Measurements from ENCODE around the gene ITGA7. TPM values are rescaled to one million over a fixed set of nuclear protein-coding genes. Genes with fewer than 3 reads are reported as not detected.

Gene ITGA7
- polyA plus RNA-seq, 1 donor from 2014 or later, result 13.5 TPM

GRCh38 chr12:55679691-55680090 is 28.0 kb downstream of the ITGA7 start:
- Histone ChIP-seq H3K79me2 (replicated peaks; ENCODE audit: insufficient read depth, low read length) (no peaks in the 10 kb centered on the region), H3K9me3 (ENCODE audit: low read length) (no peaks in the 10 kb centered on the region), H3K4me2 (ENCODE audit: low read length) (no peak overlapping the region), H4K20me1 (ENCODE audit: insufficient read depth) (no peaks in the 10 kb centered on the region), H3K4me3 (ENCODE audit: low read length) (no peak overlapping the region), H3K9me2 (ENCODE audit: insufficient read depth, low read length) (no peaks in the 10 kb centered on the region), H3K36me3 (ENCODE audit: insufficient read depth, low read length) (no peaks in the 10 kb centered on the region), H2AFZ (ENCODE audit: low read depth, low read length) (no peak overlapping the region), H3K27ac (ENCODE audit: low read length) (no peak overlapping the region), H3K9ac (ENCODE audit: low read length) (no peak overlapping the region), H3F3A (ENCODE audit: insufficient read depth, low read length, poor library complexity, severe bottlenecking) (no peaks in the 10 kb centered on the region), H3K27me3 (ENCODE audit: insufficient read depth, low read depth, low read length) (no peaks in the 10 kb centered on the region)
- no peak for TF ChIP-seq POLR2AphosphoS5 (IDR thresholded peaks at IDR 0.05)
- TF ChIP-seq RAD21 (conservative IDR thresholded peaks at IDR 0.05), result no peak
- no peak for TF ChIP-seq MXI1 (conservative IDR thresholded peaks at IDR 0.05; ENCODE audit: poor library complexity, severe bottlenecking)
- no peak for TF ChIP-seq SMC3 (conservative IDR thresholded peaks at IDR 0.05; ENCODE audit: poor library complexity)
- no peak for TF ChIP-seq EZH2 (IDR thresholded peaks at IDR 0.05; ENCODE audit: borderline replicate concordance, insufficient read depth, low read length, poor library complexity, severe bottlenecking)
- no peak for TF ChIP-seq REST (IDR thresholded peaks at IDR 0.05; ENCODE audit: borderline replicate concordance)

- Histone ChIP-seq H3K9me2 (ENCODE audit: insufficient read depth, low read length) (no peaks in the 10 kb centered on the region), H3K4me2 (ENCODE audit: low read length) (no peak overlapping the region), H2AFZ (ENCODE audit: low read depth, low read length) (no peak overlapping the region), H3K4me3 (ENCODE audit: low read length) (no peak overlapping the region), H3K9ac (ENCODE audit: low read length) (no peak overlapping the region), H4K20me1 (ENCODE audit: insufficient read depth) (no peaks in the 10 kb centered on the region), H3K36me3 (ENCODE audit: insufficient read depth, low read length) (no peaks in the 10 kb centered on the region), H3K27ac (ENCODE audit: low read length) (no peak overlapping the region), H3K79me2 (replicated peaks; ENCODE audit: insufficient read depth, low read length) (no peaks in the 10 kb centered on the region), H3K9me3 (ENCODE audit: low read length) (no peaks in the 10 kb centered on the region), H3K27me3 (ENCODE audit: insufficient read depth, low read depth, low read length) (no peaks in the 10 kb centered on the region), H3F3A (ENCODE audit: insufficient read depth, low read length, poor library complexity, severe bottlenecking) (no peaks in the 10 kb centered on the region)
- TF ChIP-seq EZH2 (IDR thresholded peaks at IDR 0.05; ENCODE audit: borderline replicate concordance, insufficient read depth, low read length, poor library complexity, severe bottlenecking), result no peak
- TF ChIP-seq REST (IDR thresholded peaks at IDR 0.05; ENCODE audit: borderline replicate concordance), result no peak
- TF ChIP-seq EP300 (conservative IDR thresholded peaks at IDR 0.05; ENCODE audit: poor library complexity, severe bottlenecking), result no peak
- no peak for TF ChIP-seq CTCF (IDR thresholded peaks at IDR 0.05; ENCODE audit: poor library complexity, severe bottlenecking)
- TF ChIP-seq MXI1 (conservative IDR thresholded peaks at IDR 0.05; ENCODE audit: poor library complexity, severe bottlenecking), result no peak
- no peak for TF ChIP-seq POLR2AphosphoS5 (IDR thresholded peaks at IDR 0.05)
Measured at GRCh38 chr12:55676707-55677106, 31.0 kb downstream of the ITGA7 start.

Measured in neural cell (in vitro differentiated cells).